Hepatic stellate cell (primary cell): Measurements from ENCODE around the gene C1GALT1.
A peak's percentile ranks its signal among the peaks of the same experiment; 100 is the strongest.
"Not testable (repeated sequence)": the region's sequence is repeated elsewhere in the genome, so short reads cannot be mapped to it uniquely, and the experiment has no call there.

Source experiments
- DNase-seq: peaks from one replicate; pipeline ENCODE4 v3.0.0; 2011; ENCODE audit warnings: low spot score

C1GALT1 gene

GRCh38 chr7:7169296-7169695 is 13.0 kb upstream of the C1GALT1 start:
- DNase-seq = no peak

GRCh38 chr7:7173956-7174632 is 8.2 kb upstream of the C1GALT1 start:
- DNase-seq = no peak

- DNase-seq = no peak
Observed at GRCh38 chr7:7175075-7175695, 7.2 kb upstream of the C1GALT1 start.

- peak; percentile 43 for DNase-seq
Observed at GRCh38 chr7:7176406-7177043, 5.8 kb upstream of the C1GALT1 start.

- no peak for DNase-seq
Observed at GRCh38 chr7:7177044-7177517, 5.3 kb upstream of the C1GALT1 start.

- no peak for DNase-seq
Observed at GRCh38 chr7:7178081-7178480, 4.3 kb upstream of the C1GALT1 start.

- no peak for DNase-seq
Observed at GRCh38 chr7:7178906-7179305, 3.4 kb upstream of the C1GALT1 start.

GRCh38 chr7:7180725-7181449 is 1.5 kb upstream of the C1GALT1 start:
- DNase-seq = no peak

- no peak for DNase-seq
Observed at GRCh38 chr7:7181519-7182155, 707 bp upstream of the C1GALT1 start.

- DNase-seq = peak; percentile 19
Observed at GRCh38 chr7:7183061-7183837, 905 bp downstream of the C1GALT1 start.

- peak; percentile 15 for DNase-seq
Observed at GRCh38 chr7:7183838-7184463, 1.6 kb downstream of the C1GALT1 start.

- DNase-seq = no peak
Observed at GRCh38 chr7:7185371-7185989, 3.1 kb downstream of the C1GALT1 start.

GRCh38 chr7:7188091-7188490 is 5.7 kb downstream of the C1GALT1 start:
- DNase-seq = no peak

GRCh38 chr7:7188742-7189141 is 6.4 kb downstream of the C1GALT1 start:
- DNase-seq = no peak

- DNase-seq = peak; percentile 26
Observed at GRCh38 chr7:7190142-7190541, 7.8 kb downstream of the C1GALT1 start.

GRCh38 chr7:7191137-7191536 is 8.8 kb downstream of the C1GALT1 start:
- no peak for DNase-seq

GRCh38 chr7:7192798-7193788 is 10.7 kb downstream of the C1GALT1 start:
- not testable (repeated sequence) for DNase-seq

- not testable (repeated sequence) for DNase-seq
Observed at GRCh38 chr7:7199592-7199991, 17.2 kb downstream of the C1GALT1 start.

GRCh38 chr7:7200255-7200654 is 17.9 kb downstream of the C1GALT1 start:
- DNase-seq = not testable (repeated sequence)
